Suppressor macrophage treated with lipopolysaccharide for 1 hour (primary cell): ENCODE measurements around the gene ADAMTS14.

Source experiments
- DNase-seq, 3 donors: peaks; one replicate each; pipeline ENCODE4 v3.0.0-alpha.2; 2020 to 2022

The ADAMTS14 gene

GRCh38 chr10:70791386-70792039 lies 119.2 kb downstream of the ADAMTS14 start:
- no peak for DNase-seq

- no peak for DNase-seq
Observed at GRCh38 chr10:70795613-70796012, 123.3 kb downstream of the ADAMTS14 start.

GRCh38 chr10:70797840-70798239 lies 125.5 kb downstream of the ADAMTS14 start:
- no peak for DNase-seq

- peak; percentile 81 to 84 (median 83) for DNase-seq
Observed at GRCh38 chr10:70799124-70799523, 126.8 kb downstream of the ADAMTS14 start.

GRCh38 chr10:70801854-70802253 lies 129.5 kb downstream of the ADAMTS14 start:
- no peak for DNase-seq

GRCh38 chr10:70803775-70804420 lies 131.6 kb downstream of the ADAMTS14 start:
- no peak for DNase-seq

- no peak for DNase-seq
Observed at GRCh38 chr10:70804421-70804808, 132.1 kb downstream of the ADAMTS14 start.

GRCh38 chr10:70805619-70806215 lies 133.4 kb downstream of the ADAMTS14 start:
- DNase-seq: no peak

- no peak for DNase-seq
Observed at GRCh38 chr10:70806841-70807240, 134.5 kb downstream of the ADAMTS14 start.

GRCh38 chr10:70807556-70807955 lies 135.2 kb downstream of the ADAMTS14 start:
- no peak for DNase-seq

- DNase-seq: no peak
Observed at GRCh38 chr10:70809011-70809611, 136.8 kb downstream of the ADAMTS14 start.

- no peak for DNase-seq
Observed at GRCh38 chr10:70809726-70810125, 137.4 kb downstream of the ADAMTS14 start.

- no peak for DNase-seq
Observed at GRCh38 chr10:70810967-70811366, 138.7 kb downstream of the ADAMTS14 start.

GRCh38 chr10:70811881-70812280 lies 139.6 kb downstream of the ADAMTS14 start:
- DNase-seq: no peak
